ENCODE measurements around the gene TBC1D2B. TPM values are rescaled to one million over a fixed set of nuclear protein-coding genes. Genes with fewer than 3 reads are reported as not detected.
A peak's percentile ranks its signal among the peaks of the same experiment; 100 is the strongest.

Gene TBC1D2B
- total RNA-seq, 2 donors from 2014 or later = 54.0 to 58.5 TPM

DNA sequence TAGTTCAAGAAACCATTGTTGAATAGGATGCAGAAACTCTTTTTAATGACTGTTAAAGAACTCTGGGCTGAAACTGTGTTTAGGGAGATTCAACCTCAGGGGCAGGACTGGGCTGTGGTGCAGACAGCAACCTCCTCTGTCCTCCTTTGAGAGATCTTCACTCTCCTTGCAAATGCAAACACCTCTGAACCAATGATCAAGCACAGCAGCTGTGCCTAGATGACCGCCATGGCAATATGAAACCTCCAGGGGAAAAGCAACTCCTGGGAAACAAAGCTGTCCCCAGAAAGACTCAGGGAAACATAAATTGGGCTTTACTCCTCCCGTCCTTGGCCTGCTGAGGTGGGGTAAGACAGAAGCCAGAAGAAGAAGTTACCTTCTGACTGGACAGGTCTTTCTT, 52.6 kb downstream of the TBC1D2B start:
- ATAC-seq (ENCODE audit: insufficient number of reproducible peaks, low FRiP score, low read depth) (no peak), DNase-seq (ENCODE audit: low spot score) (no peak)
- Histone ChIP-seq H3K27ac (peak overlapping the region in 1 of 2 donors; percentile 32), H3K27me3 (replicated peaks; ENCODE audit: insufficient read depth) (no peaks in the 10 kb centered on the region), H3K36me3 (peaks cover 6% of the 10 kb centered on the region), H3K4me1 (ENCODE audit: control insufficient read depth in 1 of 2, low read depth in 2 of 2) (no peaks in the 10 kb centered on the region), H3K9me3 (no peaks in the 10 kb centered on the region), H3K4me3 (no peak overlapping the region)
- TF ChIP-seq, protein P1, sequence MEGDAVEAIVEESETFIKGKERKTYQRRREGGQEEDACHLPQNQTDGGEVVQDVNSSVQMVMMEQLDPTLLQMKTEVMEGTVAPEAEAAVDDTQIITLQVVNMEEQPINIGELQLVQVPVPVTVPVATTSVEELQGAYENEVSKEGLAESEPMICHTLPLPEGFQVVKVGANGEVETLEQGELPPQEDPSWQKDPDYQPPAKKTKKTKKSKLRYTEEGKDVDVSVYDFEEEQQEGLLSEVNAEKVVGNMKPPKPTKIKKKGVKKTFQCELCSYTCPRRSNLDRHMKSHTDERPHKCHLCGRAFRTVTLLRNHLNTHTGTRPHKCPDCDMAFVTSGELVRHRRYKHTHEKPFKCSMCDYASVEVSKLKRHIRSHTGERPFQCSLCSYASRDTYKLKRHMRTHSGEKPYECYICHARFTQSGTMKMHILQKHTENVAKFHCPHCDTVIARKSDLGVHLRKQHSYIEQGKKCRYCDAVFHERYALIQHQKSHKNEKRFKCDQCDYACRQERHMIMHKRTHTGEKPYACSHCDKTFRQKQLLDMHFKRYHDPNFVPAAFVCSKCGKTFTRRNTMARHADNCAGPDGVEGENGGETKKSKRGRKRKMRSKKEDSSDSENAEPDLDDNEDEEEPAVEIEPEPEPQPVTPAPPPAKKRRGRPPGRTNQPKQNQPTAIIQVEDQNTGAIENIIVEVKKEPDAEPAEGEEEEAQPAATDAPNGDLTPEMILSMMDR (IDR thresholded peaks at IDR 0.05) = no peak

DNA sequence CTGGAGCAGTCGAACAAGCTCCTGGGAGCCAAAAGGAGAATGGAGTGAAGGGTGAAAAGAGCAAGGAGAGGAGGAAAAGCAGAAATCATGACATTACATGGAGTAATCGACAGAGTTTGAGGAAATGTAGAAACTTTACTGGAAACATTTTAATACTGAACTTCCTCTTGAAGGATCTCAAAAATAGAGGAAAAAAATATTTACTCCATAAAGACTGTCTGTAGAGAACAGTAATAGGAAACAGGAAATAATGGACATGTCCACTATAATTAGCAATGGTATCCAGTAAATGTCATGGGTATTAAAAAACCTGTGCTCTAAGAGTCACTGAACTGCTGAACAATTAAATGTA, 53.0 kb downstream of the TBC1D2B start:
- H3K4me3 ChIP-seq = no peak overlapping the region
- ATAC-seq (ENCODE audit: insufficient number of reproducible peaks, low FRiP score, low read depth) (no peak), DNase-seq (ENCODE audit: low spot score) (no peak)
- peaks cover 0 to under 1% of the 10 kb centered on the region in 2 donors for H3K4me1 ChIP-seq (ENCODE audit: control insufficient read depth in 1 of 2, low read depth in 2 of 2)
- no peaks in the 10 kb centered on the region for H3K27me3 ChIP-seq (replicated peaks; ENCODE audit: insufficient read depth)
- TF ChIP-seq, protein P1 (IDR thresholded peaks at IDR 0.05) = no peak
- H3K36me3 ChIP-seq = peaks cover 6% of the 10 kb centered on the region
- H3K9me3 ChIP-seq = no peaks in the 10 kb centered on the region
- no peak overlapping the region for H3K27ac ChIP-seq

DNA sequence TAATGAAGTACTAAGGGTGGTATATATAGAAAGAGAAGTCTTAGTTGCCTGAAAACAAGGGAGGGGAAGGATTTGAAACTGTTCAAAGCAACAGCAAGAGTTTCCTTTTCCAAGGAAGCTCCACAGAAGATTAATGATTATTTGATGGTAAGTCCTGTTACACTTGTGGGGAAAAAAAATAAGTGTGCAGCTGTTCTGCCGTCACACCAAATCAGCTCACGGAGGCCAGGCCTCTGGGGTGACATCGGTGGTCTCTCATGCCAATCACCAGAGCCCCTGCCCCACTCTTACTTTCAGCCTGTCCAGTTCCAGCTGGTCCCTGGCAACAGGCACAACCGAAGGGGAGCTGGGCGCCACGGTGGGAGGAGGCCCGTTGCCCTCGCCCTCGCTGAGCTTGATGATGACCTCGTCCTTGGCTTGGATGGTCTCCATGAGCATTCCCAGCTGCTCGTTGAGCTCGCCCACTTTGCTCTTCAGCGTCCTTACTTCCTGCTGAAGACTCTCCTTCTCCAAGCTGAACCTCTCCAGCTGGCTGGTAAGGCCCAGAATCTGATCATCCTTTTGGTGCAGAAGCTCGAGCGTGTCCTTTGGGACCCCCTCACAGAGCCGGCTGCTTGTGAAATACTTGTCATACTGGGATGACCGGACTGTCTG, 53.5 kb downstream of the TBC1D2B start:
- H3K4me1 ChIP-seq (ENCODE audit: control insufficient read depth in 1 of 2, low read depth in 2 of 2) = peaks cover 3 to 6% of the 10 kb centered on the region in 2 donors
- H3K4me3 ChIP-seq = no peak overlapping the region
- no peak overlapping the region for H3K27ac ChIP-seq
- TF ChIP-seq, protein P1 (IDR thresholded peaks at IDR 0.05) = no peak
- ATAC-seq (ENCODE audit: insufficient number of reproducible peaks, low FRiP score, low read depth) = peak; percentile 27
- H3K9me3 ChIP-seq = no peaks in the 10 kb centered on the region
- H3K36me3 ChIP-seq = peaks cover 6% of the 10 kb centered on the region
- H3K27me3 ChIP-seq (replicated peaks; ENCODE audit: insufficient read depth) = no peaks in the 10 kb centered on the region
- DNase-seq (ENCODE audit: low spot score) = no peak

DNA sequence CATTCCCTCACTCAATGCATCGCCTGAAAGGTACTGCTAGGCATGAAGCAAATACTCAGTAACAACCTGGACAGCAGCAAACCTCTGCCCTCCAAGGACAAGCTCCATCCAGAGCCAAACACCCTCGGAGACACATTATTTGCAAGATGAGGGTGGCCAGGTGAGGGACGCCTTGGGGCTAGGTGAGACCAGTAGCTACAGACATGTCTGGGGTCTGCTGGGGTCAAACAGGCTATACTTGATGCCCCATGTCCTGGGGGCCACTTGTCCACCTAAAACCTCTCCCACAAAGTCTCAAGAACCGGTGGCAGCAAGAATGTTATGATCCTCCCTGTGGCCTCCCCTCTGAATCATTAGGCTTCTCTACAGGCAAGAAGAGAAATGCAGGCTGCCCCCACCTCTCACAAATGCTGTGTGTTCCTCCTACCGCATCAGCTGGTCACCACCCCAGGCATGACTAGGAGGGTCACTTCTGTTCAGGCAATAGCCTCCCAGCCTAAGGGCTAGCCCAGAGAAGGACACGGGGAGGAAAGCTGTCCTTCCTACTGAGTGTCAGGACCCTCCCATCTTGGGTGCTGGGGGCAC, 54.3 kb downstream of the TBC1D2B start:
- no peaks in the 10 kb centered on the region for H3K27me3 ChIP-seq (replicated peaks; ENCODE audit: insufficient read depth)
- H3K27ac ChIP-seq = no peak overlapping the region
- DNase-seq (ENCODE audit: low spot score) (no peak), ATAC-seq (ENCODE audit: insufficient number of reproducible peaks, low FRiP score, low read depth) (no peak)
- TF ChIP-seq, protein P1 (IDR thresholded peaks at IDR 0.05) = no peak
- peaks cover 6% of the 10 kb centered on the region for H3K36me3 ChIP-seq
- peaks cover 11 to 14% of the 10 kb centered on the region in 2 donors for H3K4me1 ChIP-seq (ENCODE audit: control insufficient read depth in 1 of 2, low read depth in 2 of 2)
- H3K4me3 ChIP-seq = no peak overlapping the region
- H3K9me3 ChIP-seq = no peaks in the 10 kb centered on the region

DNA sequence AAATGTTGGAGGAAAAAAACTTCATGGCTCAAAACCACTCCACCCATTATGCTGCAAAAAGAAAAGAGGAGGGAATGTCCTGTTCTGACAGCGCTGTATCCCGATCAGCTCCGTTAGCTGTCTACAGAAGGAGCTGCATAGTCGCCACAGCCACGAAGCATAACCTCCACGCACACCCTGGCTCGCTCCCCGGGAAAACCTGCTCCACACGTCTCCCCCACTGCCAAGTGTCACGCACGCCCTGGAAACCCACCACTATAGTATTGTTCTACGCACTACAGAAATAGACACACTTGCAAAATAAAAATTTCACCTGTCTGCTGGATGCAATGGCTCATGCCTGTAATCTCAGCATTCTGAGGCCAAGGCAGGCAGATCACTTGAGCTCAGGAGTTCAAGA, 55.8 kb downstream of the TBC1D2B start:
- TF ChIP-seq, protein P1 (IDR thresholded peaks at IDR 0.05) = no peak
- no peak overlapping the region for H3K4me3 ChIP-seq
- no peaks in the 10 kb centered on the region for H3K9me3 ChIP-seq
- ATAC-seq (ENCODE audit: insufficient number of reproducible peaks, low FRiP score, low read depth) (no peak), DNase-seq (ENCODE audit: low spot score) (no peak)
- no peak overlapping the region for H3K27ac ChIP-seq
- H3K4me1 ChIP-seq (ENCODE audit: control insufficient read depth in 1 of 2, low read depth in 2 of 2) = peaks cover 13 to 21% of the 10 kb centered on the region in 2 donors
- peaks cover 6% of the 10 kb centered on the region for H3K36me3 ChIP-seq
- H3K27me3 ChIP-seq (replicated peaks; ENCODE audit: insufficient read depth) = no peaks in the 10 kb centered on the region
